ENCODE measurements around the gene WFDC8. TPM values are rescaled to one million over a fixed set of nuclear protein-coding genes. Genes with fewer than 3 reads are reported as not detected.

Gene WFDC8
- total RNA-seq, 1 donor from 2014 or later, result not detected

- DNase-seq (ENCODE audit: extremely low spot score, unreplicated experiment), result no peak
- TF ChIP-seq CTCF (conservative IDR thresholded peaks at IDR 0.05), result no peak
- Mint-ChIP-seq H3K27ac (no peak overlapping the region), H3K4me3 (no peak overlapping the region), H3K36me3 (no peaks in the 10 kb centered on the region), H3K9me3 (no peaks in the 10 kb centered on the region), H3K27me3 (peaks cover 25% of the 10 kb centered on the region), H3K4me1 (ENCODE audit: unreplicated experiment) (no peaks in the 10 kb centered on the region)
Measured at GRCh38 chr20:45503403-45503802, 75.7 kb downstream of the WFDC8 start.

- Mint-ChIP-seq H3K4me3 (no peak overlapping the region), H3K9me3 (no peaks in the 10 kb centered on the region), H3K27me3 (peaks cover 25% of the 10 kb centered on the region), H3K36me3 (no peaks in the 10 kb centered on the region), H3K27ac (no peak overlapping the region), H3K4me1 (ENCODE audit: unreplicated experiment) (no peaks in the 10 kb centered on the region)
- no peak for DNase-seq (ENCODE audit: extremely low spot score, unreplicated experiment)
- TF ChIP-seq CTCF (conservative IDR thresholded peaks at IDR 0.05), result no peak
Measured at GRCh38 chr20:45502561-45502960, 76.5 kb downstream of the WFDC8 start.

Other genes with a start within 250 kb of the WFDC8 start
- 67.2 and 133 TPM in 2 replicates for gene SDC4, start 230.9 kb downstream of the WFDC8 start, total RNA-seq (ENCODE audit: low replicate concordance)
- gene SYS1, start 216.1 kb downstream of the WFDC8 start, total RNA-seq (ENCODE audit: low replicate concordance), result 29.2 and 47.4 TPM in 2 replicates
- 0.57 TPM in 1 of 2 replicates, not detected in the other for gene TP53TG5, start 201.0 kb downstream of the WFDC8 start, total RNA-seq (ENCODE audit: low replicate concordance)
- gene DBNDD2, start 171.0 kb downstream of the WFDC8 start, total RNA-seq (ENCODE audit: low replicate concordance), result 12.8 and 25.5 TPM in 2 replicates
- gene PIGT, start 163.1 kb downstream of the WFDC8 start, total RNA-seq (ENCODE audit: low replicate concordance), result 70.1 and 80.6 TPM in 2 replicates
- gene WFDC2, start 109.5 kb downstream of the WFDC8 start, total RNA-seq (ENCODE audit: low replicate concordance), result 64.4 and 98.9 TPM in 2 replicates
- gene SPINT3, start 63.7 kb downstream of the WFDC8 start, total RNA-seq (ENCODE audit: low replicate concordance), result not detected in 2 replicates
- gene WFDC6, start 39.8 kb downstream of the WFDC8 start, total RNA-seq (ENCODE audit: low replicate concordance), result 0.50 TPM in 1 of 2 replicates, not detected in the other
- gene EPPIN, start 31.9 kb downstream of the WFDC8 start, total RNA-seq (ENCODE audit: low replicate concordance), result 0.24 TPM in 1 of 2 replicates, not detected in the other
- not detected in 2 replicates for gene WFDC10A, start 50.5 kb upstream of the WFDC8 start, total RNA-seq (ENCODE audit: low replicate concordance)
- gene WFDC9, start 52.0 kb upstream of the WFDC8 start, total RNA-seq (ENCODE audit: low replicate concordance), result not detected in 2 replicates
- not detected in 2 replicates for gene WFDC11, start 91.0 kb upstream of the WFDC8 start, total RNA-seq (ENCODE audit: low replicate concordance)
- not detected in 2 replicates for gene WFDC13, start 122.8 kb upstream of the WFDC8 start, total RNA-seq (ENCODE audit: low replicate concordance)
- not detected in 2 replicates for gene WFDC10B, start 125.7 kb upstream of the WFDC8 start, total RNA-seq (ENCODE audit: low replicate concordance)
- gene SPINT4, start 143.1 kb upstream of the WFDC8 start, total RNA-seq (ENCODE audit: low replicate concordance), result not detected in 2 replicates
- not detected in 2 replicates for gene WFDC3, start 212.6 kb upstream of the WFDC8 start, total RNA-seq (ENCODE audit: low replicate concordance)
- 26.5 and 32.9 TPM in 2 replicates for gene DNTTIP1, start 212.7 kb upstream of the WFDC8 start, total RNA-seq (ENCODE audit: low replicate concordance)
- 46.4 and 136 TPM in 2 replicates for gene UBE2C, start 233.4 kb upstream of the WFDC8 start, total RNA-seq (ENCODE audit: low replicate concordance)
- gene TNNC2, start 248.0 kb upstream of the WFDC8 start, total RNA-seq (ENCODE audit: low replicate concordance), result 2.1 TPM in 1 of 2 replicates, not detected in the other

Measured in type B pancreatic cell (in vitro differentiated cells).